Left ventricle myocardium inferior (tissue), 1 donor: ENCODE data around the gene PLCG1. TPM values are rescaled to one million over a fixed set of nuclear protein-coding genes. Genes with fewer than 3 reads are reported as not detected.

ENCODE experiments used
- DNase-seq: peaks from one replicate; pipeline ENCODE4 v3.0.0-alpha.2; 2020
- H3K27ac ChIP-seq: fragments of 200-600 bp; replicated peaks from 2 replicates; pipeline ENCODE4 v1.8.0; 2021
- H3K27me3 ChIP-seq: fragments of 200-600 bp; 2 replicates; pipeline ENCODE4 v1.8.0; 2021; ENCODE audit warnings: low read depth
- H3K36me3 ChIP-seq: fragments of 200-600 bp; 2 replicates; pipeline ENCODE4 v1.8.0; 2021
- H3K4me1 ChIP-seq: fragments of 200-600 bp; 2 replicates; pipeline ENCODE4 v1.8.0; 2021
- H3K4me3 ChIP-seq: fragments of 200-600 bp; 2 replicates; pipeline ENCODE4 v1.8.0; 2021; ENCODE audit warnings: mild to moderate bottlenecking, moderate library complexity
- H3K9me3 ChIP-seq: fragments of 200-600 bp; replicated peaks from 2 replicates; pipeline ENCODE4 v1.8.0; 2021
- CTCF ChIP-seq: fragments of 200-600 bp; IDR thresholded peaks from 2 replicates; pipeline ENCODE4 v1.8.0; 2021; ENCODE audit warnings: antibody characterized with exemption, mild to moderate bottlenecking, borderline replicate concordance
- intact Hi-C: fragments of 100-400 bp; cut with micrococcal nuclease; formaldehyde crosslinking; loops from one replicate; pipeline ENCODE4 v1.11.0; 2022
- long read RNA-seq: library from polyadenylated mRNA; unstranded; transcript quantifications from one replicate; pipeline ENCODE4 v2.0.0, GENCODE V29; 2021
- total RNA-seq: library from RNA; stranded (reverse); fragmentation: NEBNext Ultra II Directional; extraction: Animal tissue kit (Norgen Biotek cat#: 25700); gene quantifications from one replicate; pipeline ENCODE4 v1.2.1, GENCODE V29; 2021
- donor health status: DM: no; HTN: yes; CAD: no; lungs with severe emphysema.

Gene PLCG1
- total RNA-seq, result 46.1 TPM
- long read RNA-seq, full-length matches to known transcripts, result 1 of 6 reads
- long read RNA-seq, partial matches to known transcripts, result 2 of 6 reads
- long read RNA-seq, other reads (novel, unspliced or antisense), result 3 of 6 reads

- Histone ChIP-seq H3K27me3 (no peaks in the 10 kb centered on the region), H3K4me1 (peaks cover 68% of the 10 kb centered on the region), H3K36me3 (no peaks in the 10 kb centered on the region), H3K27ac (peak within 1 kb of the TSS; percentile 99), H3K4me3 (peak within 1 kb of the TSS; percentile 77), H3K9me3 (no peaks in the 10 kb centered on the region)
- no peak for TF ChIP-seq CTCF
- peak; percentile 92 for DNase-seq
- intact Hi-C loops, result loop anchor here (10.0 kb wide), 1 partner anchor 278 kb away; no protein-coding TSS in a partner anchor
Observed at GRCh38 chr20:41136680-41137613, at the start of gene PLCG1. TSS of gene PLCG1 (plus strand) at chr20:41137543. CDS start at chr20:41137642, 99 bp downstream.

GRCh38 chr20:41087777-41088176 lies 49.6 kb upstream of the PLCG1 start:
- Histone ChIP-seq H3K27me3 (no peaks in the 10 kb centered on the region), H3K4me1 (peaks cover 8% of the 10 kb centered on the region), H3K9me3 (no peaks in the 10 kb centered on the region), H3K4me3 (no peak overlapping the region), H3K36me3 (peaks cover 81% of the 10 kb centered on the region), H3K27ac (no peak overlapping the region)
- no peak for DNase-seq
- no peak for TF ChIP-seq CTCF
- intact Hi-C loops, result no loop called here

GRCh38 chr20:41089555-41089954 lies 47.8 kb upstream of the PLCG1 start:
- H3K27ac ChIP-seq, result no peak overlapping the region
- intact Hi-C loops, result no loop called here
- H3K4me3 ChIP-seq, result no peak overlapping the region
- no peaks in the 10 kb centered on the region for H3K9me3 ChIP-seq
- H3K36me3 ChIP-seq, result peaks cover 83% of the 10 kb centered on the region
- no peaks in the 10 kb centered on the region for H3K27me3 ChIP-seq
- no peak for DNase-seq
- TF ChIP-seq CTCF, result no peak
- peaks cover 13% of the 10 kb centered on the region for H3K4me1 ChIP-seq

GRCh38 chr20:41091927-41092326 lies 45.4 kb upstream of the PLCG1 start:
- TF ChIP-seq CTCF, result no peak
- peaks cover 77% of the 10 kb centered on the region for H3K36me3 ChIP-seq
- H3K27me3 ChIP-seq, result no peaks in the 10 kb centered on the region
- no peak for DNase-seq
- H3K4me3 ChIP-seq, result no peak overlapping the region
- peaks cover 11% of the 10 kb centered on the region for H3K4me1 ChIP-seq
- intact Hi-C loops, result no loop called here
- no peak overlapping the region for H3K27ac ChIP-seq
- no peaks in the 10 kb centered on the region for H3K9me3 ChIP-seq

GRCh38 chr20:41094353-41095055 lies 42.8 kb upstream of the PLCG1 start:
- intact Hi-C loops, result loop anchor here (2.0 to 5.0 kb wide), 2 partner anchors 102 to 126 kb away; no protein-coding TSS in a partner anchor
- TF ChIP-seq CTCF, result no peak
- Histone ChIP-seq H3K9me3 (no peaks in the 10 kb centered on the region), H3K27ac (no peak overlapping the region), H3K27me3 (no peaks in the 10 kb centered on the region), H3K4me3 (no peak overlapping the region), H3K36me3 (peaks cover 82% of the 10 kb centered on the region), H3K4me1 (peaks cover 7% of the 10 kb centered on the region)
- no peak for DNase-seq
